K562 (cell line): Measurements from ENCODE around the gene TREX2. TPM values are rescaled to one million over a fixed set of nuclear protein-coding genes. Genes with fewer than 3 reads are reported as not detected.

ENCODE experiments used
- CTCF ChIP-seq, 3 experiments: IDR thresholded peaks in 2 of 3; conservative IDR thresholded peaks in 1 of 3; 2 replicates each; pipeline ENCODE4 v1.5.1; 2011 to 2012; ENCODE audit warnings: low read length in 3 of 3, mild to moderate bottlenecking in 3 of 3, control low read depth in 2 of 3, improper control_type of control experiment in 1 of 3, inconsistent platforms in 1 of 3, low read depth in 1 of 3, mixed read lengths in 1 of 3, moderate library complexity in 1 of 3; ENCODE audit not compliant: insufficient read depth in 2 of 3
- DEAF1 ChIP-seq: fragments of 450-650 bp; formaldehyde crosslinking; IDR thresholded peaks from 2 replicates; pipeline ENCODE4 v1.4.0; 2020; ENCODE audit warnings: mild to moderate bottlenecking, moderate library complexity
- IFI16 ChIP-seq: fragments of 250-450 bp; sonication (Bioruptor Pico); IDR thresholded peaks from 2 replicates; pipeline ENCODE4 v2.1.2; 2022; ENCODE audit warnings: mild to moderate bottlenecking, inconsistent platforms
- KLF16 ChIP-seq: IDR thresholded peaks from 2 replicates; pipeline ENCODE4 v1.6.1; 2016; ENCODE audit warnings: antibody characterized with exemption
- NRF1 ChIP-seq, 2 experiments: fragments of 450-650 bp; IDR thresholded peaks in 1 of 2; conservative IDR thresholded peaks in 1 of 2; 2 replicates each; pipeline ENCODE4 v1.6.1; 2014; ENCODE audit warnings: mild to moderate bottlenecking in 2 of 2
- SMAD4 ChIP-seq: fragments of 250-450 bp; sonication (Bioruptor Pico); conservative IDR thresholded peaks from 2 replicates; pipeline ENCODE4 v1.8.0; 2021; ENCODE audit warnings: inconsistent platforms, mild to moderate bottlenecking, moderate library complexity
- SPI1 ChIP-seq: IDR thresholded peaks from 2 replicates; pipeline ENCODE4 v1.6.1; 2011; ENCODE audit warnings: low read depth, low read length, control low read depth, borderline replicate concordance
- TEAD1 ChIP-seq, 2 experiments: fragments of 450-650 bp in 1 of 2; sonication (generic) in 1 of 2; formaldehyde crosslinking; IDR thresholded peaks; 2 replicates each; pipeline versions ENCODE4 v1.4.0 to v1.8.0; 2020 to 2022; ENCODE audit warnings: mild to moderate bottlenecking in 2 of 2, missing genetic modification reagents in 1 of 2
- THRAP3 ChIP-seq: fragments of 450-650 bp; IDR thresholded peaks from 2 replicates; pipeline ENCODE4 v1.6.1; 2016; ENCODE audit warnings: mild to moderate bottlenecking, inconsistent platforms, borderline replicate concordance
- TOE1 ChIP-seq, 2 experiments: fragments of 450-650 bp in 1 of 2; sonication (generic) in 1 of 2; formaldehyde crosslinking in 1 of 2; IDR thresholded peaks; 2 replicates each; pipeline versions ENCODE4 v1.7.1 to v1.8.0; 2016 to 2022; ENCODE audit warnings: borderline replicate concordance in 2 of 2, mild to moderate bottlenecking in 2 of 2, antibody characterized with exemption in 1 of 2, inconsistent platforms in 1 of 2, low read depth in 1 of 2, missing genetic modification reagents in 1 of 2, moderate library complexity in 1 of 2
- ZBTB26 ChIP-seq: fragments of 450-650 bp; formaldehyde crosslinking; IDR thresholded peaks from 2 replicates; pipeline ENCODE4 v1.4.0; 2022; ENCODE audit warnings: missing genetic modification characterization
- ZNF347 ChIP-seq: fragments of 450-650 bp; formaldehyde crosslinking; IDR thresholded peaks from 2 replicates; pipeline ENCODE4 v1.4.0; 2020; ENCODE audit warnings: low read depth, mild to moderate bottlenecking, moderate library complexity
- ZNF449 ChIP-seq: fragments of 250-450 bp; sonication (Bioruptor Pico); IDR thresholded peaks from 2 replicates; pipeline ENCODE4 v1.8.0; 2022; ENCODE audit warnings: moderate library complexity, mild to moderate bottlenecking, inconsistent platforms
- ZNF57 ChIP-seq: fragments of 450-650 bp; formaldehyde crosslinking; IDR thresholded peaks from 2 replicates; pipeline ENCODE4 v1.4.0; 2020; ENCODE audit warnings: mild to moderate bottlenecking, moderate library complexity
- ZNF592 ChIP-seq: fragments of 450-650 bp; IDR thresholded peaks from 2 replicates; pipeline ENCODE4 v1.6.1; 2017; ENCODE audit warnings: antibody characterized with exemption, mild to moderate bottlenecking
- ZSCAN29 ChIP-seq: fragments of 450-650 bp; IDR thresholded peaks from 2 replicates; pipeline ENCODE4 v1.6.1; 2017
- polyA plus RNA-seq, 8 experiments: library from polyadenylated mRNA; depleted of rRNA in 4 of 8; stranded (reverse) in 5 of 8; unstranded in 3 of 8; fragments of >200 nt; fragmentation: Nextera tagmentation in 2 of 8; fragmentation: Illumina TruSeq in 1 of 8; extraction: Ambion mirVana in 2 of 8; extraction: Trizol in 1 of 8; gene quantifications; 2 replicates each; pipeline versions ENCODE4 v1.2.1 to v1.2.3, GENCODE V29; 2011 to 2014; ENCODE audit warnings: inconsistent platforms in 1 of 8, missing spikeins in 1 of 8
- total RNA-seq, 7 experiments: library from RNA; depleted of rRNA in 6 of 7; stranded (reverse); fragments of >200 nt in 6 of 7; fragmentation: Illumina TruSeq in 2 of 7; extraction: Trizol in 2 of 7; gene quantifications; 2 replicates each; pipeline versions ENCODE4 v1.2.1 to v1.2.3, GENCODE V29; 2011 to 2021; ENCODE audit warnings: low replicate concordance in 1 of 7

The TREX2 gene
- total and polyA plus RNA-seq, 9 of the 15 experiments (the other 6 are each of a cell fraction or from before 2014, with no cell fraction given), result 0.07 to 1.5 (median 0.33) TPM; not detected in 2

GRCh38 chrX:153411255-153411987 is 34.4 kb downstream of the TREX2 start, which contains the start of gene ZFP92 (continued):
- TF ChIP-seq NRF1 (conservative IDR thresholded peaks at IDR 0.05 in 1 of 2, IDR thresholded peaks at IDR 0.05 in 1 of 2), result peak; percentile 90 to 91
- TF ChIP-seq TOE1 (IDR thresholded peaks at IDR 0.05; ENCODE audit: borderline replicate concordance), result no peak
- no peak for TF ChIP-seq TOE1 (CRISPR knock-in tag; IDR thresholded peaks at IDR 0.05; ENCODE audit: borderline replicate concordance, low read depth)
- TF ChIP-seq TEAD1 (CRISPR knock-in tag; IDR thresholded peaks at IDR 0.05), result 0 out of 4 replicates have a peak, but pooled peaks of 1 of the 2 experiments have one; percentile 51
- TF ChIP-seq ZNF347 (CRISPR knock-in tag), result no peak
- no peak for TF ChIP-seq ZSCAN29
- no peak for TF ChIP-seq CTCF (IDR thresholded peaks at IDR 0.05 in 2 of 3, conservative IDR thresholded peaks at IDR 0.05 in 1 of 3; ENCODE audit: insufficient read depth in 2 of 3, low read depth in 1 of 3, low read length in 3 of 3)
- TF ChIP-seq SPI1, result peak; percentile 99
- TF ChIP-seq SMAD4 (CRISPR knock-in tag), result peak; percentile 59
- TF ChIP-seq ZNF57 (CRISPR knock-in tag), result no peak
- no peak for TF ChIP-seq THRAP3
- TF ChIP-seq ZNF449, result no peak
- no peak for TF ChIP-seq DEAF1 (CRISPR knock-in tag)
- TF ChIP-seq IFI16 (CRISPR knock-in tag), result no peak
- TF ChIP-seq ZNF592, result peak; percentile 66; the same call in 1 of the 2 replicates
- TF ChIP-seq ZBTB26 (CRISPR knock-in tag), result no peak
- no peak for TF ChIP-seq KLF16
